Neural cell (in vitro differentiated cells): ENCODE data around the gene ZNF692. TPM values are rescaled to one million over a fixed set of nuclear protein-coding genes. Genes with fewer than 3 reads are reported as not detected.

ENCODE experiments used
- H2AFZ ChIP-seq: fragments of 200-600, 300-800 bp; sonication (generic), shearing (Covaris generic); 2 replicates; pipeline ENCODE4 v1.6.0; 2014; ENCODE audit warnings: low read depth, mild to moderate bottlenecking, antibody characterized with exemption, low read length, moderate library complexity
- H3F3A ChIP-seq: fragments of 200-600 bp; shearing (Covaris generic); 2 replicates; pipeline ENCODE4 v1.6.1; 2016; ENCODE audit warnings: mild to moderate bottlenecking, moderate library complexity, mixed read lengths, antibody characterized with exemption, low read length; ENCODE audit not compliant: insufficient read depth, poor library complexity, severe bottlenecking
- H3K27ac ChIP-seq: fragments of 200-600, 300-800 bp; sonication (generic), shearing (Covaris generic); 2 replicates; pipeline ENCODE4 v1.5.1; 2014; ENCODE audit warnings: mild to moderate bottlenecking, low read length, moderate library complexity
- H3K27me3 ChIP-seq: fragments of 300-800, 200-600 bp; sonication (generic), shearing (Covaris generic); 2 replicates; pipeline ENCODE4 v1.6.0; 2014; ENCODE audit warnings: mild to moderate bottlenecking, low read depth, low read length, moderate library complexity; ENCODE audit not compliant: insufficient read depth
- H3K36me3 ChIP-seq: fragments of 300-800, 200-600 bp; sonication (generic), shearing (Covaris generic); 2 replicates; pipeline ENCODE4 v1.5.1; 2014; ENCODE audit warnings: mild to moderate bottlenecking, antibody characterized with exemption, low read length, moderate library complexity; ENCODE audit not compliant: insufficient read depth
- H3K4me2 ChIP-seq: fragments of 300-800, 200-600 bp; sonication (generic), shearing (Covaris generic); 2 replicates; pipeline ENCODE4 v1.6.0; 2014; ENCODE audit warnings: mild to moderate bottlenecking, low read length
- H3K4me3 ChIP-seq: fragments of 300-800, 200-600 bp; sonication (generic), shearing (Covaris generic); 2 replicates; pipeline ENCODE4 v1.5.1; 2014; ENCODE audit warnings: mild to moderate bottlenecking, low read length, moderate library complexity
- H3K79me2 ChIP-seq: fragments of 200-600 bp; shearing (Covaris generic); replicated peaks from 2 replicates; pipeline ENCODE4 v1.6.0; 2014; ENCODE audit warnings: mild to moderate bottlenecking, low read length, moderate library complexity; ENCODE audit not compliant: insufficient read depth
- H3K9ac ChIP-seq: fragments of 300-800, 200-600 bp; sonication (generic), shearing (Covaris generic); 2 replicates; pipeline ENCODE4 v1.6.1; 2016; ENCODE audit warnings: mild to moderate bottlenecking, low read length, mixed read lengths
- H3K9me2 ChIP-seq: fragments of 200-600 bp; shearing (Covaris generic); 2 replicates; pipeline ENCODE4 v1.6.1; 2016; ENCODE audit warnings: mild to moderate bottlenecking, low read length, mixed read lengths; ENCODE audit not compliant: insufficient read depth
- H3K9me3 ChIP-seq: fragments of 200-600, 300-800 bp; sonication (generic), shearing (Covaris generic); 2 replicates; pipeline ENCODE4 v1.6.1; 2016; ENCODE audit warnings: mild to moderate bottlenecking, mixed run types, low read length, moderate library complexity, mixed read lengths
- H4K20me1 ChIP-seq: fragments of 200-600 bp; shearing (Covaris generic); 2 replicates; pipeline ENCODE4 v1.6.1; 2016; ENCODE audit warnings: mild to moderate bottlenecking, mixed run types; ENCODE audit not compliant: insufficient read depth
- EP300 ChIP-seq: fragments of 450-650 bp; conservative IDR thresholded peaks from 2 replicates; pipeline ENCODE4 v1.6.1; 2014; ENCODE audit warnings: antibody characterized with exemption, mild to moderate bottlenecking, moderate library complexity; ENCODE audit not compliant: poor library complexity, severe bottlenecking
- EZH2 ChIP-seq: fragments of 200-600, 300-800 bp; shearing (Covaris generic), sonication (generic); IDR thresholded peaks from 2 replicates; pipeline ENCODE4 v1.6.1; 2014; ENCODE audit warnings: antibody characterized with exemption, low read length, borderline replicate concordance, mild to moderate bottlenecking; ENCODE audit not compliant: insufficient read depth, poor library complexity, severe bottlenecking
- MXI1 ChIP-seq: fragments of 450-650 bp; conservative IDR thresholded peaks from 2 replicates; pipeline ENCODE4 v1.6.1; 2014; ENCODE audit warnings: antibody characterized with exemption, mild to moderate bottlenecking; ENCODE audit not compliant: poor library complexity, severe bottlenecking
- POLR2AphosphoS5 ChIP-seq: IDR thresholded peaks from 2 replicates; pipeline ENCODE4 v1.6.1; 2012
- RAD21 ChIP-seq: fragments of 450-650 bp; conservative IDR thresholded peaks from 2 replicates; pipeline ENCODE4 v1.6.1; 2014; ENCODE audit warnings: antibody characterized with exemption, mild to moderate bottlenecking, moderate library complexity
- SMC3 ChIP-seq: fragments of 450-650 bp; conservative IDR thresholded peaks from 2 replicates; pipeline ENCODE4 v1.6.1; 2014; ENCODE audit warnings: antibody characterized with exemption, mild to moderate bottlenecking, moderate library complexity; ENCODE audit not compliant: poor library complexity
- TAF1 ChIP-seq: IDR thresholded peaks from 2 replicates; pipeline ENCODE4 v1.6.1; 2012; ENCODE audit warnings: low read depth
- polyA plus RNA-seq: library from polyadenylated mRNA; depleted of rRNA; stranded (reverse); fragments of >200 nt; gene quantifications from 2 replicates; pipeline ENCODE4 v1.2.3, GENCODE V29; 2014
- TF ChIP-seq, protein P1 (sequence below): IDR thresholded peaks from 2 replicates; pipeline ENCODE4 v1.6.1; 2012; ENCODE audit warnings: borderline replicate concordance
- TF ChIP-seq, protein P2 (sequence below): fragments of 450-650 bp; IDR thresholded peaks from 2 replicates; pipeline ENCODE4 v1.5.1; 2014; ENCODE audit warnings: antibody characterized with exemption, mild to moderate bottlenecking, moderate library complexity; ENCODE audit not compliant: poor library complexity, severe bottlenecking

ZNF692 gene
- polyA plus RNA-seq, 1 donor from 2014 or later = 183 TPM

DNA sequence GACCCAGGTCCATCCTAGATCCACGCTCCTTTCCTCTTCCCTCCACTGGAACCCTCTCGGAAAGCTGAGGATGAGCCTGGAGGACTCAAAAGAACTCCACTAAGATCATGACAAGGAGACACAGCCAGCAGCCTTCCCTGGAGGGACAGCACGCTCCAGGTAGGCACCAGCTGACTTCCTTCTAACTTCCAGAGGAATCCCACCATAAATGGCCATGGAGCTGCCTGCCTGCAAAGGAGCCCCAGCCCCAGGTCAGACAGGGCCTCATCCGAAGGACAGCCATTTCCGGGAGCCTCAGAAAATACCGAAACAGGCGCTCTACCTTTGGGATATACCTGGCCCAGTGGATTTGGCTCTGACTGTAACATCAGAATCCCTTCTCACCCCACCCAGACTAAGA is 37.2 kb downstream of the ZNF692 start:
- Histone ChIP-seq H3F3A (peaks cover under 1% of the 10 kb centered on the region), H2AFZ (no peak overlapping the region), H3K9me3 (no peaks in the 10 kb centered on the region), H3K27me3 (no peaks in the 10 kb centered on the region), H3K4me2 (no peak overlapping the region), H4K20me1 (no peaks in the 10 kb centered on the region), H3K9ac (no peak overlapping the region), H3K79me2 (peaks cover 44% of the 10 kb centered on the region), H3K36me3 (no peaks in the 10 kb centered on the region), H3K9me2 (no peaks in the 10 kb centered on the region), H3K4me3 (peak overlapping the region; percentile 22), H3K27ac (no peak overlapping the region)
- TF ChIP-seq TAF1 (no peak), MXI1 (no peak), SMC3 (no peak), RAD21 (no peak), EZH2 (no peak), POLR2AphosphoS5 (no peak)
- TF ChIP-seq, protein P1, sequence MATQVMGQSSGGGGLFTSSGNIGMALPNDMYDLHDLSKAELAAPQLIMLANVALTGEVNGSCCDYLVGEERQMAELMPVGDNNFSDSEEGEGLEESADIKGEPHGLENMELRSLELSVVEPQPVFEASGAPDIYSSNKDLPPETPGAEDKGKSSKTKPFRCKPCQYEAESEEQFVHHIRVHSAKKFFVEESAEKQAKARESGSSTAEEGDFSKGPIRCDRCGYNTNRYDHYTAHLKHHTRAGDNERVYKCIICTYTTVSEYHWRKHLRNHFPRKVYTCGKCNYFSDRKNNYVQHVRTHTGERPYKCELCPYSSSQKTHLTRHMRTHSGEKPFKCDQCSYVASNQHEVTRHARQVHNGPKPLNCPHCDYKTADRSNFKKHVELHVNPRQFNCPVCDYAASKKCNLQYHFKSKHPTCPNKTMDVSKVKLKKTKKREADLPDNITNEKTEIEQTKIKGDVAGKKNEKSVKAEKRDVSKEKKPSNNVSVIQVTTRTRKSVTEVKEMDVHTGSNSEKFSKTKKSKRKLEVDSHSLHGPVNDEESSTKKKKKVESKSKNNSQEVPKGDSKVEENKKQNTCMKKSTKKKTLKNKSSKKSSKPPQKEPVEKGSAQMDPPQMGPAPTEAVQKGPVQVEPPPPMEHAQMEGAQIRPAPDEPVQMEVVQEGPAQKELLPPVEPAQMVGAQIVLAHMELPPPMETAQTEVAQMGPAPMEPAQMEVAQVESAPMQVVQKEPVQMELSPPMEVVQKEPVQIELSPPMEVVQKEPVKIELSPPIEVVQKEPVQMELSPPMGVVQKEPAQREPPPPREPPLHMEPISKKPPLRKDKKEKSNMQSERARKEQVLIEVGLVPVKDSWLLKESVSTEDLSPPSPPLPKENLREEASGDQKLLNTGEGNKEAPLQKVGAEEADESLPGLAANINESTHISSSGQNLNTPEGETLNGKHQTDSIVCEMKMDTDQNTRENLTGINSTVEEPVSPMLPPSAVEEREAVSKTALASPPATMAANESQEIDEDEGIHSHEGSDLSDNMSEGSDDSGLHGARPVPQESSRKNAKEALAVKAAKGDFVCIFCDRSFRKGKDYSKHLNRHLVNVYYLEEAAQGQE = no peak

DNA sequence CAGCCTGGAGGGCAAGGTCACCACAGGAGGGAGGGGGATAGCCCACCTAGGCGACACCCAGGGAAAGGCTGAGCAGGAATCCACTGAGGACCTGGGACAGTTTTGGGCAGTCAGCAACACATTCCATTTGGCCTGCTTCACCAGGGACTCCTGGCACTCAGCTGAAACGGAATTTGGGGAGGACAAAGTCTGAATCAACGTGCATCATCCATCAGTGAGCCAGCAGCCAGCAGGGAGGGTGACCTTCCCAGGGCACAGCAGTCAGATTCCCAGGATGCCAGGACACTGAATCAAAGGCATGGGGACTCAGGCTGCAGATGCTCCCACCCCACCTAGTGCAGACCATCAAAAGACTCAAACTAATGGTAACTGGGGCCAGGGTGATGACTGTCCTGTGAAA is 37.8 kb downstream of the ZNF692 start:
- Histone ChIP-seq H4K20me1 (no peaks in the 10 kb centered on the region), H3K9ac (no peak overlapping the region), H3K36me3 (no peaks in the 10 kb centered on the region), H3F3A (no peaks in the 10 kb centered on the region), H3K9me3 (no peaks in the 10 kb centered on the region), H3K27ac (no peak overlapping the region), H3K4me2 (no peak overlapping the region), H3K4me3 (peak overlapping the region; percentile 22), H2AFZ (no peak overlapping the region), H3K27me3 (no peaks in the 10 kb centered on the region), H3K79me2 (peaks cover 44% of the 10 kb centered on the region), H3K9me2 (no peaks in the 10 kb centered on the region)
- no peak for TF ChIP-seq POLR2AphosphoS5
- TF ChIP-seq, protein P1 = no peak
- TF ChIP-seq, protein P2, sequence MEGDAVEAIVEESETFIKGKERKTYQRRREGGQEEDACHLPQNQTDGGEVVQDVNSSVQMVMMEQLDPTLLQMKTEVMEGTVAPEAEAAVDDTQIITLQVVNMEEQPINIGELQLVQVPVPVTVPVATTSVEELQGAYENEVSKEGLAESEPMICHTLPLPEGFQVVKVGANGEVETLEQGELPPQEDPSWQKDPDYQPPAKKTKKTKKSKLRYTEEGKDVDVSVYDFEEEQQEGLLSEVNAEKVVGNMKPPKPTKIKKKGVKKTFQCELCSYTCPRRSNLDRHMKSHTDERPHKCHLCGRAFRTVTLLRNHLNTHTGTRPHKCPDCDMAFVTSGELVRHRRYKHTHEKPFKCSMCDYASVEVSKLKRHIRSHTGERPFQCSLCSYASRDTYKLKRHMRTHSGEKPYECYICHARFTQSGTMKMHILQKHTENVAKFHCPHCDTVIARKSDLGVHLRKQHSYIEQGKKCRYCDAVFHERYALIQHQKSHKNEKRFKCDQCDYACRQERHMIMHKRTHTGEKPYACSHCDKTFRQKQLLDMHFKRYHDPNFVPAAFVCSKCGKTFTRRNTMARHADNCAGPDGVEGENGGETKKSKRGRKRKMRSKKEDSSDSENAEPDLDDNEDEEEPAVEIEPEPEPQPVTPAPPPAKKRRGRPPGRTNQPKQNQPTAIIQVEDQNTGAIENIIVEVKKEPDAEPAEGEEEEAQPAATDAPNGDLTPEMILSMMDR = no peak
- TF ChIP-seq EP300 = no peak
- no peak for TF ChIP-seq RAD21
- TF ChIP-seq EZH2 = no peak
- no peak for TF ChIP-seq MXI1
- TF ChIP-seq SMC3 = no peak
- TF ChIP-seq TAF1 = no peak
